Ovary (tissue), 3 donors: Measurements from ENCODE around the gene IPPK.

Experiments used
- CTCF ChIP-seq, 3 donors: fragments of 450-650 bp in 2 of 3; fragments of 200-600 bp in 1 of 3; IDR thresholded peaks; one replicate each; pipeline versions ENCODE4 v1.5.1 to v1.8.0; 2016 to 2022; ENCODE audit warnings: antibody characterized with exemption in 3 of 3, mild to moderate bottlenecking in 1 of 3
- EP300 ChIP-seq: sonication (generic); formaldehyde crosslinking; IDR thresholded peaks from one replicate; pipeline ENCODE4 v1.6.1; 2017; ENCODE audit warnings: antibody characterized with exemption
- POLR2A ChIP-seq: fragments of 450-650 bp; IDR thresholded peaks from one replicate; pipeline ENCODE4 v1.6.1; 2017; ENCODE audit warnings: antibody characterized with exemption, mild to moderate bottlenecking, moderate library complexity
- donor health status: DM: no; HTN: no; CAD: no.

DNA sequence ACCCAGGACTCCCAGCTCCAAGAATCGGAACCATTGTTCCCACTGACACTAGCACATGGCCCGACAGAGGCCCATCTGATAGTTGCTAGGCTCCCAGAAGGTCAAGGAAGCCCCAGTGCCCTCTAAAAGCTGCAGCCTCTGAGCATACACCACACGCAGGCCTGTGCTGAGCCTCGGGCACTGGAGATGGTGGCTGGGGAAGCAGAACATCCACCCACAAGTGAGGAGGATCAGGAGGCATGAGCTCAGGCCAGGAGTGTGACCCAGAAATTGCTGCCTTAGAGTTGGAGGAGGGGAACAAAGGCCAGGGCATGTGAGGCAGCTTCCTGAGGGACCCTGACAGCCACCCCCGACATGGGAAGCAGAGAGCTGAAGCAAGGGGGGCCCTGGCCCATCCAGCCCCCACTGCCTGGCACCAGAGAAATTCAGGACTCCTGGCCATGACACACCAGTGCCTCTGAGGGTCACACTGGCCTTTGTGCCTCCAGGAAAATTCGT is 21.4 kb downstream of the IPPK start:
- TF ChIP-seq CTCF (IDR thresholded peaks at IDR 0.05) (no peak), POLR2A (no peak), EP300 (no peak)
